Activated naive CD8-positive, alpha-beta T cell treated with anti-CD3 and anti-CD28 coated beads, Interleukin-2, amount 50 U/mL, for 24 hours (primary cell): ENCODE data around the gene PRPSAP1.

Source experiments
- ATAC-seq: fragments of 150-1000 bp; cut with Tn5 transposase; one replicate; pipeline ENCODE4 v1.10.0; 2021
- DNase-seq: peaks from one replicate; pipeline ENCODE4 v3.0.0; 2021
- H3K27ac Mint-ChIP-seq: one replicate; pipeline ENCODE4 v1.8.0; 2021; ENCODE audit warnings: mild to moderate bottlenecking, mixed read lengths
- H3K27me3 Mint-ChIP-seq: one replicate; pipeline ENCODE4 v1.8.0; 2021; ENCODE audit warnings: mixed read lengths
- H3K36me3 Mint-ChIP-seq: one replicate; pipeline ENCODE4 v1.8.0; 2021; ENCODE audit warnings: low read depth, mixed read lengths
- H3K4me1 Mint-ChIP-seq: one replicate; pipeline ENCODE4 v1.8.0; 2021; ENCODE audit warnings: mixed read lengths
- H3K4me3 Mint-ChIP-seq: one replicate; pipeline ENCODE4 v1.8.0; 2021; ENCODE audit warnings: mild to moderate bottlenecking, moderate library complexity, mixed read lengths
- H3K9me3 Mint-ChIP-seq: one replicate; pipeline ENCODE4 v1.8.0; 2021; ENCODE audit warnings: mixed read lengths

The PRPSAP1 gene

GRCh38 chr17:76353599-76354316 is at the start of gene PRPSAP1:
TSS of gene PRPSAP1 (minus strand) at chr17:76353916. CDS start at chr17:76353703, 213 bp downstream.
- H3K27ac Mint-ChIP-seq: peak within 1 kb of the TSS; percentile 99
- no peaks in the 10 kb centered on the region for H3K36me3 Mint-ChIP-seq
- peak; percentile 82 for DNase-seq
- no peaks in the 10 kb centered on the region for H3K9me3 Mint-ChIP-seq
- ATAC-seq: peak; percentile 98
- H3K4me3 Mint-ChIP-seq: peak within 1 kb of the TSS; percentile 95
- no peaks in the 10 kb centered on the region for H3K27me3 Mint-ChIP-seq
- peaks cover 25% of the 10 kb centered on the region for H3K4me1 Mint-ChIP-seq

GRCh38 chr17:76402711-76403110 is 49.0 kb upstream of the PRPSAP1 start:
- DNase-seq: no peak
- H3K27me3 Mint-ChIP-seq: no peaks in the 10 kb centered on the region
- H3K4me3 Mint-ChIP-seq: no peak overlapping the region
- ATAC-seq: no peak
- H3K27ac Mint-ChIP-seq: no peak overlapping the region
- H3K36me3 Mint-ChIP-seq: peaks cover 36% of the 10 kb centered on the region
- H3K9me3 Mint-ChIP-seq: no peaks in the 10 kb centered on the region
- H3K4me1 Mint-ChIP-seq: peaks cover 4% of the 10 kb centered on the region

GRCh38 chr17:76399175-76400172 is 45.8 kb upstream of the PRPSAP1 start:
- H3K4me1 Mint-ChIP-seq: no peaks in the 10 kb centered on the region
- no peaks in the 10 kb centered on the region for H3K9me3 Mint-ChIP-seq
- no peaks in the 10 kb centered on the region for H3K27me3 Mint-ChIP-seq
- no peak overlapping the region for H3K4me3 Mint-ChIP-seq
- no peak overlapping the region for H3K27ac Mint-ChIP-seq
- ATAC-seq (no peak), DNase-seq (no peak)
- peaks cover 39% of the 10 kb centered on the region for H3K36me3 Mint-ChIP-seq

- Mint-ChIP-seq H3K9me3 (no peaks in the 10 kb centered on the region), H3K36me3 (peaks cover 36% of the 10 kb centered on the region), H3K27me3 (no peaks in the 10 kb centered on the region), H3K4me3 (no peak overlapping the region), H3K27ac (no peak overlapping the region), H3K4me1 (no peaks in the 10 kb centered on the region)
- ATAC-seq (no peak), DNase-seq (no peak)
These were observed 44.9 kb upstream of the PRPSAP1 start for GRCh38 chr17:76398523-76399174.

- H3K4me1 Mint-ChIP-seq: no peaks in the 10 kb centered on the region
- H3K27ac Mint-ChIP-seq: no peak overlapping the region
- H3K4me3 Mint-ChIP-seq: no peak overlapping the region
- ATAC-seq: peak; percentile 76
- peak; percentile 85 for DNase-seq
- no peaks in the 10 kb centered on the region for H3K9me3 Mint-ChIP-seq
- no peaks in the 10 kb centered on the region for H3K27me3 Mint-ChIP-seq
- H3K36me3 Mint-ChIP-seq: peaks cover 37% of the 10 kb centered on the region
These were observed 44.2 kb upstream of the PRPSAP1 start for GRCh38 chr17:76397687-76398522.

GRCh38 chr17:76397184-76397583 is 43.5 kb upstream of the PRPSAP1 start:
- Mint-ChIP-seq H3K36me3 (peaks cover 31% of the 10 kb centered on the region), H3K27ac (no peak overlapping the region), H3K27me3 (no peaks in the 10 kb centered on the region), H3K4me1 (no peaks in the 10 kb centered on the region), H3K4me3 (no peak overlapping the region), H3K9me3 (no peaks in the 10 kb centered on the region)
- no peak for ATAC-seq
- no peak for DNase-seq

- ATAC-seq: no peak
- no peak overlapping the region for H3K4me3 Mint-ChIP-seq
- H3K36me3 Mint-ChIP-seq: peaks cover 25% of the 10 kb centered on the region
- no peak for DNase-seq
- H3K27me3 Mint-ChIP-seq: no peaks in the 10 kb centered on the region
- no peak overlapping the region for H3K27ac Mint-ChIP-seq
- H3K9me3 Mint-ChIP-seq: no peaks in the 10 kb centered on the region
- H3K4me1 Mint-ChIP-seq: no peaks in the 10 kb centered on the region
These were observed 42.3 kb upstream of the PRPSAP1 start for GRCh38 chr17:76395980-76396379.

- no peak overlapping the region for H3K4me3 Mint-ChIP-seq
- H3K27me3 Mint-ChIP-seq: no peaks in the 10 kb centered on the region
- ATAC-seq (no peak), DNase-seq (no peak)
- peaks cover 22% of the 10 kb centered on the region for H3K36me3 Mint-ChIP-seq
- no peaks in the 10 kb centered on the region for H3K4me1 Mint-ChIP-seq
- H3K9me3 Mint-ChIP-seq: no peaks in the 10 kb centered on the region
- H3K27ac Mint-ChIP-seq: no peak overlapping the region
These were observed 40.5 kb upstream of the PRPSAP1 start for GRCh38 chr17:76394166-76394565.

- no peaks in the 10 kb centered on the region for H3K27me3 Mint-ChIP-seq
These were observed 37.5 kb upstream of the PRPSAP1 start for GRCh38 chr17:76391200-76391715.

GRCh38 chr17:76390003-76390421 is 36.3 kb upstream of the PRPSAP1 start:
- Mint-ChIP-seq H3K9me3 (no peaks in the 10 kb centered on the region), H3K4me1 (peaks cover 10% of the 10 kb centered on the region), H3K4me3 (no peak overlapping the region), H3K27ac (no peak overlapping the region), H3K27me3 (no peaks in the 10 kb centered on the region), H3K36me3 (peaks cover 11% of the 10 kb centered on the region)
- ATAC-seq (no peak), DNase-seq (no peak)

More at GRCh38 chr17:76391200-76391715, 37.5 kb upstream of the PRPSAP1 start:
- ATAC-seq (no peak), DNase-seq (no peak)
- H3K4me3 Mint-ChIP-seq: no peak overlapping the region
- H3K27ac Mint-ChIP-seq: no peak overlapping the region
- no peaks in the 10 kb centered on the region for H3K9me3 Mint-ChIP-seq
- H3K36me3 Mint-ChIP-seq: peaks cover 11% of the 10 kb centered on the region
- peaks cover 4% of the 10 kb centered on the region for H3K4me1 Mint-ChIP-seq

GRCh38 chr17:76388966-76389888 is 35.5 kb upstream of the PRPSAP1 start:
- peaks cover 10% of the 10 kb centered on the region for H3K4me1 Mint-ChIP-seq

GRCh38 chr17:76386966-76387765 is 33.5 kb upstream of the PRPSAP1 start:
- H3K27ac Mint-ChIP-seq: no peak overlapping the region
- peaks cover 4% of the 10 kb centered on the region for H3K36me3 Mint-ChIP-seq
- no peak for DNase-seq
- H3K4me1 Mint-ChIP-seq: peaks cover 15% of the 10 kb centered on the region
- no peaks in the 10 kb centered on the region for H3K9me3 Mint-ChIP-seq
- peaks cover 2% of the 10 kb centered on the region for H3K27me3 Mint-ChIP-seq
- H3K4me3 Mint-ChIP-seq: no peak overlapping the region
- ATAC-seq: no peak

More at GRCh38 chr17:76388966-76389888, 35.5 kb upstream of the PRPSAP1 start:
- DNase-seq (no peak), ATAC-seq (no peak)
- Mint-ChIP-seq H3K4me3 (no peak overlapping the region), H3K9me3 (no peaks in the 10 kb centered on the region), H3K27me3 (no peaks in the 10 kb centered on the region), H3K36me3 (peaks cover 10% of the 10 kb centered on the region), H3K27ac (no peak overlapping the region)
